Mesothelial cell of epicardium (in vitro differentiated cells): ENCODE data around the gene TRIM24. TPM values are rescaled to one million over a fixed set of nuclear protein-coding genes. Genes with fewer than 3 reads are reported as not detected.
"Not testable (repeated sequence)": the region's sequence is repeated elsewhere in the genome, so short reads cannot be mapped to it uniquely, and the experiment has no call there.

Experiments
- DNase-seq, 2 experiments: peaks; one replicate each; pipeline ENCODE4 v3.0.0; 2021; ENCODE audit warnings: low spot score in 2 of 2; ENCODE audit not compliant: unreplicated experiment in 2 of 2
- H3K27ac Mint-ChIP-seq: 2 replicates; pipeline ENCODE4 v1.8.0; 2021; ENCODE audit warnings: mixed read lengths
- H3K27me3 Mint-ChIP-seq: 2 replicates; pipeline ENCODE4 v1.8.0; 2021; ENCODE audit warnings: low read depth, mixed read lengths
- H3K36me3 Mint-ChIP-seq: 2 replicates; pipeline ENCODE4 v1.8.0; 2021; ENCODE audit warnings: mixed read lengths
- H3K4me1 Mint-ChIP-seq: 2 replicates; pipeline ENCODE4 v1.8.0; 2021; ENCODE audit warnings: mixed read lengths
- H3K4me3 Mint-ChIP-seq: 2 replicates; pipeline ENCODE4 v1.8.0; 2021; ENCODE audit warnings: mild to moderate bottlenecking, moderate library complexity, mixed read lengths
- H3K9me3 Mint-ChIP-seq: 2 replicates; pipeline ENCODE4 v1.8.0; 2021; ENCODE audit warnings: mixed read lengths
- total RNA-seq: library from RNA; stranded (reverse); gene quantifications from 3 replicates; pipeline ENCODE4 v1.2.1, GENCODE V29; 2021
- TF ChIP-seq, protein P1 (sequence below): fragments of 200-600 bp; sonication (generic); IDR thresholded peaks from one replicate; pipeline ENCODE4 v1.5.0; 2021; ENCODE audit warnings: antibody characterized with exemption; ENCODE audit not compliant: unreplicated experiment

Gene TRIM24
- total RNA-seq, 1 donor from 2014 or later = 86.6 TPM

DNA sequence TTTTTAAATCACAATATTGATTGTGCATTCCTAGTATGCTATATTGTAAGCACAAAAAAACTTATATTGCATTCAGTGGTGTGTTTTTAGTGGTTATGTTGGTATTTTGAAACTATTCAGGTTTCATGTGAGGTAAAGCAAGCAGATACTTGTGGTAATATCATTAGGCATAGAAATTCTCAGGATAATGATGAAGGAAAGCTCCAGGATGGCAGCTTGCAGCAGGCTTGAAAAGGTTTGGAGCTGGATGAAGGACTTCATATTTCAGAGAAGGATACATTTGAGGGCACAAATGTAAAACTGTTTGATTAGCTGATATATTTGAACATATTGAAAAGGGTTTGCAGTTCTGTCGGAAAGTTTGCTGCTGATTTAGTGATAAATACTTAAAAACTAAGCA is 17.5 kb downstream of the TRIM24 start:
- Mint-ChIP-seq H3K27ac (peak overlapping the region; percentile 65), H3K9me3 (no peaks in the 10 kb centered on the region), H3K36me3 (peaks cover 2% of the 10 kb centered on the region), H3K4me1 (peaks cover 29% of the 10 kb centered on the region), H3K27me3 (no peaks in the 10 kb centered on the region), H3K4me3 (no peak overlapping the region)
- TF ChIP-seq, protein P1, sequence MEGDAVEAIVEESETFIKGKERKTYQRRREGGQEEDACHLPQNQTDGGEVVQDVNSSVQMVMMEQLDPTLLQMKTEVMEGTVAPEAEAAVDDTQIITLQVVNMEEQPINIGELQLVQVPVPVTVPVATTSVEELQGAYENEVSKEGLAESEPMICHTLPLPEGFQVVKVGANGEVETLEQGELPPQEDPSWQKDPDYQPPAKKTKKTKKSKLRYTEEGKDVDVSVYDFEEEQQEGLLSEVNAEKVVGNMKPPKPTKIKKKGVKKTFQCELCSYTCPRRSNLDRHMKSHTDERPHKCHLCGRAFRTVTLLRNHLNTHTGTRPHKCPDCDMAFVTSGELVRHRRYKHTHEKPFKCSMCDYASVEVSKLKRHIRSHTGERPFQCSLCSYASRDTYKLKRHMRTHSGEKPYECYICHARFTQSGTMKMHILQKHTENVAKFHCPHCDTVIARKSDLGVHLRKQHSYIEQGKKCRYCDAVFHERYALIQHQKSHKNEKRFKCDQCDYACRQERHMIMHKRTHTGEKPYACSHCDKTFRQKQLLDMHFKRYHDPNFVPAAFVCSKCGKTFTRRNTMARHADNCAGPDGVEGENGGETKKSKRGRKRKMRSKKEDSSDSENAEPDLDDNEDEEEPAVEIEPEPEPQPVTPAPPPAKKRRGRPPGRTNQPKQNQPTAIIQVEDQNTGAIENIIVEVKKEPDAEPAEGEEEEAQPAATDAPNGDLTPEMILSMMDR = no peak
- no peak for DNase-seq

DNA sequence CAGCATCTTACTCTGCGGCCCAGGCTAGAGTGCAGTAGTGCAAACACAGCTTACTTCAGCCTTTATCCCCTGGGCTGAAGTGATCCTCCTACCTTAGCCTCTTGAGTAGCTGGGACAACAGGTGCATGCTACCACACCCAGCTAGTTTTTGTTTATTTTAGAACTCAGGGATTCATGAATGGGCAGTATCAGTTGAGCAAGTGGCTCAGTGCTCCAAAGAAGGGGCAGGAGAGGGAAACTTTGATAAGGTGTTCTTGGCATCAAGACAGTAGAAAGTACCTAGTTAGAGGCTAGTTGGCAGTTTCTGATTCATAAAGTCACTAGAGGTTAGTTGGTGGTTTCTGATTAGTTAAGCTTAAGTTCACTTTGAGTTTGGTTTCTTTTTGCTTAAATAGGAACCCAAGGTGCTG is 18.4 kb downstream of the TRIM24 start:
- Mint-ChIP-seq H3K36me3 (peaks cover 5% of the 10 kb centered on the region), H3K4me1 (peaks cover 28% of the 10 kb centered on the region), H3K4me3 (no peak overlapping the region), H3K9me3 (no peaks in the 10 kb centered on the region), H3K27ac (peak overlapping the region; percentile 6), H3K27me3 (no peaks in the 10 kb centered on the region)
- no peak for DNase-seq
- TF ChIP-seq, protein P1 = no peak

DNA sequence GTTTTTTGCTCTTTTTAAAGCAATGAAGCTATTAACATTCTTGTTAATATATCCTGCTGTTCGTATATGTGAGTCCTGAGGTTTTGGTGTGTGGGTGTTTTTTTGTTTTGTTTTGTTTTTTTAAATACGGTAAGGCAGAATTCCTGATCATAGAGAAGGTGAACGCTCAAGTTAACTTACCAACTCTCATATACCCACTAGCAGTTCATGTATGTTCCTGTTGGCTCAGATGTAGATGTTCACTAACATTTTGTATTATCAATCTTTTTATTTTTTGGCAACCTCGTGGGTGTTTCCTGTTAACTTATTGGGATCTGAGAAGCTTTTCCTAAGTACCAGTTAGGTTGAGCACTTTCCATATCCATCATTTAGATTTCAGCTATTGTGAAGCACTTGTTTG is 20.5 kb downstream of the TRIM24 start:
- Mint-ChIP-seq H3K4me3 (no peak overlapping the region), H3K9me3 (no peaks in the 10 kb centered on the region), H3K27ac (peak overlapping the region; percentile 82), H3K36me3 (peaks cover 9% of the 10 kb centered on the region), H3K4me1 (peaks cover 20% of the 10 kb centered on the region), H3K27me3 (no peaks in the 10 kb centered on the region)
- TF ChIP-seq, protein P1 = no peak
- no peak for DNase-seq

DNA sequence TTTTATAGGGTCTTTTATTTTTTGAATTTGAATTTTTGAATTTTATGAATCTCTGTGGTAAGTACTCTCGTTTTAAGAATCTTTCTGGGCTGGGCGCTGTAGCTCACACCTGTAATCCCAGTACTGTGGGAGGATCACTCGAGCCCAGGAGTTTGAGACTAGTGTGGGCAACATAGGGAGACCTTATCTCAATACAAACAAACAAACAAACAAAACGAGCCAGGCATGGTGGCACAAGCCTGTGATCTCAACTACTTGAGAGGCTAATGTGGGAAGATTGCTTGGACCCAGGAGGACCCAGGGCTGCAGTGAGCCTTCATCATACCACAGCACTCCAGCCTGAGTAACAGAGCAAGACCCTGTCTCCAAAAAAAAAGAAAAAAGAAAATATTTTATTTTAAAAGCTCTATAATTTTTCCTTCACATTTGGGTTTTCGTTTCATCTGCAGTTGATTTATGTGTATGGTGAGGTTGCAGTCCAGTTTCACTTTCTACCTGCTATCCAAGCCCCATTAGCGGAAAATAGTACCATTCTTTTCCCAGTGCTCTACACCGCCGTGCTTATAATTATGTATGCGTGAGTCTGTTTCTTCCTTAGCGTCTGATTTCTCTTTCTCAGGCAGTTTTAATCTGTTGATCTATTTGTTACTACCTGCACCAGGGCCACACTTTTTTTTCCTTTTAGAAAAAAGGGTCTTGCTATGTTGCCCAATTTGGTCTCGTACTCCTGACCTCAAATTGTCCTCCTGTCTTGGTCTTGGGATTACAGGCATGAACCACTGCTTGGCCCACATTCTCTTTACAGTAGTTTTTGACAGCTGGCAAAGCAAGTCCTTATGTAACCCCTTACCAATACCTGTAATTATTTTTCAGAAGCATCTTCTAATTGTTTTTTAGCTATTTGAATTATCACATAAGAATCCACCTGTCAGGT is 21.7 kb downstream of the TRIM24 start:
- Mint-ChIP-seq H3K4me3 (no peak overlapping the region), H3K9me3 (no peaks in the 10 kb centered on the region), H3K4me1 (peaks cover 19% of the 10 kb centered on the region), H3K27ac (peak overlapping the region; percentile 72), H3K27me3 (no peaks in the 10 kb centered on the region), H3K36me3 (peaks cover 18% of the 10 kb centered on the region)
- TF ChIP-seq, protein P1 = no peak
- no peak for DNase-seq

DNA sequence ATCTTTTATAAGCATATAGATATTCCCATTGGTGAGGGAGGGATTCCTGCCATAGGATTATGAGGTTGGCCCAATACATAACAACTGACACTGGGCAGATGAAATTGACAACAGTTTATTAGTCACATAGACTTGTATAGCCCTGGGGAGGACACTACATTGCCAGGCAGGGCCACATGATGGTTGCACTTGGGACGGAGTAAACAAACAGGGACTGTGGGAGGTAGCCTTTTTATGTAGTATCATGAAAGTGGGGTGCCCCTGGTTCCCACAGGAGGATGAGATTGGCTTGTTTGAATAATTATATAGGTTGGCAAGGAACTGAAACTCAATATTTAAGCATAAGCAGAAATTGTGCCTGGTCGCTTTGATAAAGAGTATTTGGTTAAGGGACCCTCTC is 23.5 kb downstream of the TRIM24 start:
- Mint-ChIP-seq H3K4me3 (no peak overlapping the region), H3K4me1 (peaks cover 10% of the 10 kb centered on the region), H3K36me3 (peaks cover 33% of the 10 kb centered on the region), H3K27ac (peak overlapping the region; percentile 49), H3K27me3 (no peaks in the 10 kb centered on the region), H3K9me3 (peaks cover 10% of the 10 kb centered on the region)
- no peak for DNase-seq
- TF ChIP-seq, protein P1 = no peak

DNA sequence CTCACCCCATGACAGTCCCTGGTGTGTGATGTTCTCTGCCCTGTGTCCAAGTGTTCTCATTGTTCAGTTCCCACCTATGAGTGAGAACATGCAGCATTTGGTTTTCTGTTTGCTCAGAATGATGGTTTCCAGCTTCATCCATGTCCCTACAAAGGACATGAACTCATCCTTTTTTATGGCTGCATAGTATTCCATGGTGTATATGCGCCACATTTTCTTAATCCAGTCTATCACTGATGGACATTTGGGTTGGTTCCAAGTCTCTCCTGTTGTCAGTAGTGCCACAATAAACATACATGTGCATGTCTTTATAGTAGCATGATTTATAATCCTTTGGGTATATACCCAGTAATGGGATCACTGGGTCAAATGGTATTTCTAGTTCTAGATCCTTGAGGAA is 25.4 kb downstream of the TRIM24 start:
- not testable (repeated sequence) for DNase-seq, H3K27ac Mint-ChIP-seq, H3K4me1 Mint-ChIP-seq, H3K27me3 Mint-ChIP-seq, H3K4me3 Mint-ChIP-seq
- peaks cover 25% of the 10 kb centered on the region for H3K9me3 Mint-ChIP-seq
- H3K36me3 Mint-ChIP-seq = peaks cover 50% of the 10 kb centered on the region

DNA sequence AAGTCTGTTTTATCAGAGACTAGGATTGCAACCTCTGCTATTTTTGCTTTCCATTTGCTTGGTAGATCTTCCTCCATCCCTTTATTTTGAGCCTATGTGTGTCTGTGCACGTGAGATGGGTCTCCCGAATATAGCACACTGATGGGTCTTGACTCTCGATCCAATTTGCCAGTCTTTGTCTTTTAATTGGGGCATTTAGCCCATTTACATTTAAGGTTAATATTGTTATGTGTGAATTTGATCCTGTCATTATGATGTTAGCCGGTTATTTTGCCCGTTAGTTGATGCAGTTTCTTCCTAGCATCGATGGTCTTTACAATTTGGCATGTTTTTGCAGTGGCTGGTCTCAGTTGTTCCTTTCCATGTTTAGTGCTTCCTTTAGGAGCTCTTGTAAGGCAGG is 29.1 kb downstream of the TRIM24 start:
- peaks cover 56% of the 10 kb centered on the region for H3K36me3 Mint-ChIP-seq
- not testable (repeated sequence) for H3K27me3 Mint-ChIP-seq, DNase-seq, H3K27ac Mint-ChIP-seq, H3K4me3 Mint-ChIP-seq
- H3K4me1 Mint-ChIP-seq = peaks cover 17% of the 10 kb centered on the region
- peaks cover 30% of the 10 kb centered on the region for H3K9me3 Mint-ChIP-seq
